ENCODE data around the gene CEP162. TPM values are rescaled to one million over a fixed set of nuclear protein-coding genes. Genes with fewer than 3 reads are reported as not detected.

The CEP162 gene
- total RNA-seq, 1 experiment from 2014 or later, result 12.1 TPM

DNA sequence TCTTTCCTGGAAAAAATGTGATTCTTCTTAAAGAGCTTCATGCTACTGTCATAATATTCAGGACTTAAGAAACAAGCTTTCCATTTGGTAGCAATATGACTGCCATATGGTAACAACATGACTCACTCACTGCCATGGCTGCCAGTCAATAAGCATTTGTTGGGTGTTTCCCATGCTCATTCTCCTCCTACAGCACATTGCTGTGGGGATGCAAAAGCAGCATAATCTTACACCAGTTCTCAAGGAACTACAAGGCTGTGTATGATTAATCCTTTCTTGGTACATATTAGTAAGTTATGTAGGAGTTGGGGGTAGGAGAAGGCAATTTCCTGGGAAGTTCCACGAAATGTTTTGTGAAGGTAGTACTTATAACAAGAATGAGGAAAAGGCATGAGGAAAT is 76.7 kb downstream of the CEP162 start:
- no peak for DNase-seq (ENCODE audit: low spot score)
- BruUV-seq (replicated peaks), result no TSS peak
- H3K27ac ChIP-seq (ENCODE audit: low read depth, low read length, poor library complexity, severe bottlenecking), result no peak overlapping the region
- ChIA-PET POLR2A (ENCODE audit: low non-redundant PET) (no interaction called here), CTCF (no interaction called here)
- intact Hi-C loops (cut with micrococcal nuclease; ENCODE audit: unreplicated experiment), result no loop called here
- no peaks in the 10 kb centered on the region for H3K36me3 ChIP-seq (ENCODE audit: insufficient read depth, low read length, poor library complexity, severe bottlenecking)
- no peak for TF ChIP-seq EZH2 (IDR thresholded peaks at IDR 0.05; ENCODE audit: borderline replicate concordance, low read depth, low read length, poor library complexity, severe bottlenecking)
- TF ChIP-seq, protein P1, sequence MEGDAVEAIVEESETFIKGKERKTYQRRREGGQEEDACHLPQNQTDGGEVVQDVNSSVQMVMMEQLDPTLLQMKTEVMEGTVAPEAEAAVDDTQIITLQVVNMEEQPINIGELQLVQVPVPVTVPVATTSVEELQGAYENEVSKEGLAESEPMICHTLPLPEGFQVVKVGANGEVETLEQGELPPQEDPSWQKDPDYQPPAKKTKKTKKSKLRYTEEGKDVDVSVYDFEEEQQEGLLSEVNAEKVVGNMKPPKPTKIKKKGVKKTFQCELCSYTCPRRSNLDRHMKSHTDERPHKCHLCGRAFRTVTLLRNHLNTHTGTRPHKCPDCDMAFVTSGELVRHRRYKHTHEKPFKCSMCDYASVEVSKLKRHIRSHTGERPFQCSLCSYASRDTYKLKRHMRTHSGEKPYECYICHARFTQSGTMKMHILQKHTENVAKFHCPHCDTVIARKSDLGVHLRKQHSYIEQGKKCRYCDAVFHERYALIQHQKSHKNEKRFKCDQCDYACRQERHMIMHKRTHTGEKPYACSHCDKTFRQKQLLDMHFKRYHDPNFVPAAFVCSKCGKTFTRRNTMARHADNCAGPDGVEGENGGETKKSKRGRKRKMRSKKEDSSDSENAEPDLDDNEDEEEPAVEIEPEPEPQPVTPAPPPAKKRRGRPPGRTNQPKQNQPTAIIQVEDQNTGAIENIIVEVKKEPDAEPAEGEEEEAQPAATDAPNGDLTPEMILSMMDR (conservative IDR thresholded peaks at IDR 0.05; ENCODE audit: low read depth, low read length), result no peak
- H3K4me1 ChIP-seq (ENCODE audit: insufficient read depth, low read length, poor library complexity, severe bottlenecking), result no peaks in the 10 kb centered on the region
- H3K9me3 ChIP-seq (ENCODE audit: low read depth, low read length, poor library complexity, severe bottlenecking), result no peaks in the 10 kb centered on the region
- H3K4me3 ChIP-seq (ENCODE audit: low read depth, low read length, poor library complexity, severe bottlenecking), result no peak overlapping the region
- no peaks in the 10 kb centered on the region for H3K27me3 ChIP-seq (replicated peaks; ENCODE audit: insufficient read depth, low read depth, low read length, poor library complexity)

DNA sequence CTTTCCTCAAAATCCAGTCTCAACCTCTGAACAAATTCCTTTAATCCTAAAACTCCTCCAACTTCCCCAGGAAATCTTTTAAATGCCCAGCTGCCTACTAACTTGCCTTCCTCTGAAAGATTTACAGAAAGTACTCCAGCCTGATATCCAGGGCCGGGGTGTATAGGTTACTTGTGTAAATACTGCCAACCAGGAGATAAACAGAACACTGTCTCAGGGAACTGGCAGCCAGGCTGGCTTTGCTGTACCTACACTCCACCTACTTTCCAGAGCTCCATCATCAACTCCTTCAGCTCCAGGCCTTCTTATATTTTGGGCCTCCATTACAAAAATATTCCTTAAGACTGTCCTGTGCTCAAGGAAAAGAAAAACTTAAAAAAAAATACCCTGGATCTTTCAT is 85.9 kb downstream of the CEP162 start:
- no TSS peak for BruUV-seq (replicated peaks)
- Histone ChIP-seq H3K4me1 (ENCODE audit: insufficient read depth, low read length, poor library complexity, severe bottlenecking) (peaks cover 17% of the 10 kb centered on the region), H3K27me3 (replicated peaks; ENCODE audit: insufficient read depth, low read depth, low read length, poor library complexity) (no peaks in the 10 kb centered on the region), H3K27ac (ENCODE audit: low read depth, low read length, poor library complexity, severe bottlenecking) (no peak overlapping the region), H3K4me3 (ENCODE audit: low read depth, low read length, poor library complexity, severe bottlenecking) (no peak overlapping the region), H3K9me3 (ENCODE audit: low read depth, low read length, poor library complexity, severe bottlenecking) (no peaks in the 10 kb centered on the region), H3K36me3 (ENCODE audit: insufficient read depth, low read length, poor library complexity, severe bottlenecking) (no peaks in the 10 kb centered on the region)
- intact Hi-C loops (cut with micrococcal nuclease; ENCODE audit: unreplicated experiment), result no loop called here
- POLR2A ChIA-PET (ENCODE audit: low non-redundant PET), result no interaction called here
- TF ChIP-seq EZH2 (IDR thresholded peaks at IDR 0.05; ENCODE audit: borderline replicate concordance, low read depth, low read length, poor library complexity, severe bottlenecking), result no peak
- TF ChIP-seq, protein P1 (conservative IDR thresholded peaks at IDR 0.05; ENCODE audit: low read depth, low read length), result no peak
- DNase-seq (ENCODE audit: low spot score), result no peak
- CTCF ChIA-PET, result no interaction called here

DNA sequence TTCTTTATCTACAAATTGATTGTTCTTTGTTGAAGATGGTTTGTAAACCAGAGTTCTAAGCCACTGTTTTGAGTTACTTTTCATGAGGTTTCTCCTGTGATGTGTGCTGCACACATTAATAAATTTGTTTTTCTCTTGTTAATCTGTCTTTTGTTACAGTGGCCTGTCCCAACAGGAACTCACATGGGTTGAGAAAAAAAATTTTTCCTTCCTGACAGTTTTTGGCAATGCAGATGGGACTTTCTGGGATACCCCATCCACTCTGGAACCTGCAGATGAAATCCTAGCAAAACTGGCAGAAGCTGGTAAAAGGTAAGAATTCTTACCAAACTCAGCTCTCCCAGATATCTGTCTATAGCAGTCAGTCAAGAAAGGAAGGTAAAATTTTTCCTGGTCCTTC is 88.1 kb downstream of the CEP162 start:
- TF ChIP-seq, protein P1 (conservative IDR thresholded peaks at IDR 0.05; ENCODE audit: low read depth, low read length), result no peak
- no peak for TF ChIP-seq EZH2 (IDR thresholded peaks at IDR 0.05; ENCODE audit: borderline replicate concordance, low read depth, low read length, poor library complexity, severe bottlenecking)
- DNase-seq (ENCODE audit: low spot score), result no peak

More for the DNA sequence above, 88.1 kb downstream of the CEP162 start:
- Histone ChIP-seq H3K27me3 (replicated peaks; ENCODE audit: insufficient read depth, low read depth, low read length, poor library complexity) (no peaks in the 10 kb centered on the region), H3K4me1 (ENCODE audit: insufficient read depth, low read length, poor library complexity, severe bottlenecking) (peaks cover 17% of the 10 kb centered on the region), H3K27ac (ENCODE audit: low read depth, low read length, poor library complexity, severe bottlenecking) (no peak overlapping the region), H3K36me3 (ENCODE audit: insufficient read depth, low read length, poor library complexity, severe bottlenecking) (no peaks in the 10 kb centered on the region), H3K4me3 (ENCODE audit: low read depth, low read length, poor library complexity, severe bottlenecking) (no peak overlapping the region), H3K9me3 (ENCODE audit: low read depth, low read length, poor library complexity, severe bottlenecking) (no peaks in the 10 kb centered on the region)
- intact Hi-C loops (cut with micrococcal nuclease; ENCODE audit: unreplicated experiment), result no loop called here
- POLR2A ChIA-PET (ENCODE audit: low non-redundant PET), result no interaction called here
- BruUV-seq (replicated peaks), result no TSS peak
- CTCF ChIA-PET, result no interaction called here

Measured in A673 (cell line).